Upper lobe of left lung (tissue), 6 donors: ENCODE measurements around the gene TLR7. TPM values are rescaled to one million over a fixed set of nuclear protein-coding genes. Genes with fewer than 3 reads are reported as not detected.

Source experiments
- ATAC-seq, 2 donors: fragments of 200-7000 bp; cut with Tn5 transposase; one replicate each; pipeline ENCODE4 v1.9.1; 2022; ENCODE audit warnings: mild to moderate bottlenecking in 2 of 2, moderate library complexity in 2 of 2; ENCODE audit not compliant: low FRiP score in 2 of 2
- DNase-seq, 2 donors: peaks; one replicate each; pipeline ENCODE4 v3.0.0-alpha.2; 2019 to 2020
- H3K27ac ChIP-seq, 4 donors: fragments of 200-600 bp; sonication (generic); one replicate each; pipeline ENCODE4 v1.5.1; 2016 to 2019
- H3K27me3 ChIP-seq, 4 donors: fragments of 200-600 bp; sonication (generic); one replicate each; pipeline ENCODE4 v1.5.1; 2017 to 2019
- H3K36me3 ChIP-seq, 4 donors: fragments of 200-600 bp; sonication (generic); one replicate each; pipeline ENCODE4 v1.5.1; 2016 to 2019
- H3K4me1 ChIP-seq, 4 donors: fragments of 200-600 bp; sonication (generic); one replicate each; pipeline ENCODE4 v1.5.1; 2018 to 2019
- H3K4me3 ChIP-seq, 4 donors: fragments of 200-600 bp; sonication (generic); one replicate each; pipeline ENCODE4 v1.5.1; 2017 to 2019; ENCODE audit warnings: mild to moderate bottlenecking in 2 of 4, moderate library complexity in 1 of 4
- H3K9me3 ChIP-seq, 4 donors: fragments of 200-600 bp; sonication (generic); one replicate each; pipeline ENCODE4 v1.5.1; 2018 to 2019
- EP300 ChIP-seq, 4 donors: sonication (generic); formaldehyde crosslinking; IDR thresholded peaks; one replicate each; pipeline ENCODE4 v1.5.1; 2017; ENCODE audit warnings: antibody characterized with exemption in 4 of 4, control low read depth in 2 of 4
- POLR2A ChIP-seq, 4 donors: fragments of 450-650 bp; IDR thresholded peaks; one replicate each; pipeline ENCODE4 v1.5.1; 2016 to 2017; ENCODE audit warnings: antibody characterized with exemption in 4 of 4, mild to moderate bottlenecking in 2 of 4
- POLR2AphosphoS5 ChIP-seq, 2 donors: sonication (generic); formaldehyde crosslinking; IDR thresholded peaks; one replicate each; pipeline ENCODE4 v1.5.1; 2017; ENCODE audit warnings: antibody characterized with exemption in 2 of 2
- WGBS, 2 donors: methylation state at CpG; one replicate each; pipeline ENCODE4 v1.1.5; 2017 to 2018; 5-methylcytosine and 5-hydroxymethylcytosine counted together
- total RNA-seq, 6 donors: library from RNA; depleted of rRNA in 4 of 6; stranded (reverse); fragments of >200 nt in 4 of 6; gene quantifications; one replicate each; pipeline versions ENCODE4 v1.1.0 to v1.2.1, GENCODE V29; 2016 to 2021
- TF ChIP-seq, protein P1 (sequence below), 6 experiments: fragments of 450-650 bp in 4 of 6; fragments of 200-600 bp in 2 of 6; sonication (generic) in 2 of 6; IDR thresholded peaks; one replicate each; pipeline ENCODE4 v1.5.1; 2016 to 2019; ENCODE audit warnings: antibody characterized with exemption in 6 of 6
- donor health status: DM: no; HTN: no; CAD: no; lungs with moderate emphysema.
- donor health status: DM: no; HTN: yes; CAD: no; lungs with severe emphysema.

The TLR7 gene
- total RNA-seq, 6 donors from 2014 or later, result 0.67 to 5.5 (median 1.6) TPM

DNA sequence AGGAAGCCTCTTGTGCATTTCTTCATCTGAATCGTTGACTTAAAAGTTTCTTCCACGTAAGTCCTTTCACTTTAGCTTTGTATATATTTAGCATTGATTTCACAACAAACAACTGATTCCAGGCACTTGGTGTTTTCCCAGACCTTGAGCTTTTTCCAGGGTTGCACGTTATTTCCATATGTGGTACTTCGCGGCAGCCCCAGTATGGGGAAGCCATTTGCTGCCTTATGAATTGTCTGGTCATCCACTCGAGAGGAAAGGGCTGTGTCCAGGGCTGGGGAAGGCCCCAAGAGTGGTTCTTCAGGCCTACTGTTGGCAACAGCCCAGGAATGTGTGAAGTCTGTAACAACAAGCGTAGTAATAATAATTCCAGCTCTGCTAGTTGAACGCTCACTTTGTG is 36.8 kb downstream of the TLR7 start:
- Histone ChIP-seq H3K4me3 (no peak overlapping the region), H3K4me1 (peaks cover 0 to 7% (median 3%) of the 10 kb centered on the region in 4 donors), H3K36me3 (no peaks in the 10 kb centered on the region), H3K27me3 (no peaks in the 10 kb centered on the region), H3K27ac (no peak overlapping the region), H3K9me3 (no peaks in the 10 kb centered on the region)
- DNase-seq (no peak), ATAC-seq (no peak)
- WGBS, 2 donors, result 40 to 64% methylated on average over 7 to 8 of the region's 8 CpGs
- TF ChIP-seq POLR2A (IDR thresholded peaks at IDR 0.05), result no peak
- TF ChIP-seq, protein P1, sequence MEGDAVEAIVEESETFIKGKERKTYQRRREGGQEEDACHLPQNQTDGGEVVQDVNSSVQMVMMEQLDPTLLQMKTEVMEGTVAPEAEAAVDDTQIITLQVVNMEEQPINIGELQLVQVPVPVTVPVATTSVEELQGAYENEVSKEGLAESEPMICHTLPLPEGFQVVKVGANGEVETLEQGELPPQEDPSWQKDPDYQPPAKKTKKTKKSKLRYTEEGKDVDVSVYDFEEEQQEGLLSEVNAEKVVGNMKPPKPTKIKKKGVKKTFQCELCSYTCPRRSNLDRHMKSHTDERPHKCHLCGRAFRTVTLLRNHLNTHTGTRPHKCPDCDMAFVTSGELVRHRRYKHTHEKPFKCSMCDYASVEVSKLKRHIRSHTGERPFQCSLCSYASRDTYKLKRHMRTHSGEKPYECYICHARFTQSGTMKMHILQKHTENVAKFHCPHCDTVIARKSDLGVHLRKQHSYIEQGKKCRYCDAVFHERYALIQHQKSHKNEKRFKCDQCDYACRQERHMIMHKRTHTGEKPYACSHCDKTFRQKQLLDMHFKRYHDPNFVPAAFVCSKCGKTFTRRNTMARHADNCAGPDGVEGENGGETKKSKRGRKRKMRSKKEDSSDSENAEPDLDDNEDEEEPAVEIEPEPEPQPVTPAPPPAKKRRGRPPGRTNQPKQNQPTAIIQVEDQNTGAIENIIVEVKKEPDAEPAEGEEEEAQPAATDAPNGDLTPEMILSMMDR (IDR thresholded peaks at IDR 0.05), result no peak
- TF ChIP-seq POLR2AphosphoS5 (IDR thresholded peaks at IDR 0.05), result no peak
- TF ChIP-seq EP300 (IDR thresholded peaks at IDR 0.05), result no peak

DNA sequence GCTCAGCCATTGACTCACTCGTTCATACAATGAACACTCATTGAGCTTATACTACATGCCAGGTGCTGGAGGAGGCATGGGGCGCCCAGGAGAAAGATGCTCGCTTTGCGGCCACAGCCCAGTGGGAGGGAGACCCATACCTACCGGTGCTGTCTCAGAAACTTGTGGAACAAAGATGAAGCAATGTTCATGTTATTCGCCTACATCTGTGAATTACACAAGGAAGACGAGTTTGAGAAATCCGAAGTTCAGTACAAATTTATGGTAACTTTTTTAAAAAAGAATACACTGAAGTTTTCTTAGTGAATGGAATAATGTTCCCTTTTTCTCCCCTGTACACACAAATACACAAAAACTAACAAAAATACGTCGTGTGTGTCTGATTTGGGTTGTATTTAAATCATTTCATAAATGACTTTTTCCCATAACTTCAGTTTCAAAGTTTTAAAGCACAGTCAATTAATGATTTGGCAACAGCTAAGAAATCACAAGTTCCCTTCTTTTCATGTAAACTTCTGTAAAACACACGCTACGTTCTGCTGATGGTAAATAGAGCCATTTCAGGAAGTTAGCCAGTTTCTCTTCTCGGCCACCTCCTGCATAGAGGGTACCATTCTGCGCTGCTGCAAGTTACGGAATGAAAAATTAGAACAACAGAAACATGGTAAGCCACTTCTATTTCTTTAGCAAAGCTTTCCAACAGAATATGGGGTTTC is 39.3 kb downstream of the TLR7 start, which contains the start of gene TLR8:
Gene TLR8, plus strand, starts transcription at position 575 of the 716 bp plus-strand sequence. Its CDS starts 87 bp downstream, at position 662.
- ATAC-seq, result peak in 1 of 2 donors; percentile 55
- Histone ChIP-seq H3K4me3 (peak within 1 kb of the TSS in 1 of 4 donors; percentile 33), H3K4me1 (peaks cover 0 to 7% (median 3%) of the 10 kb centered on the region in 4 donors), H3K27ac (peak within 1 kb of the TSS; percentile 20 to 65 (median 25)), H3K9me3 (no peaks in the 10 kb centered on the region), H3K36me3 (no peaks in the 10 kb centered on the region), H3K27me3 (no peaks in the 10 kb centered on the region)
- WGBS, 2 donors, result 72 to 82% methylated on average over 15 of the region's 15 CpGs
- no peak for DNase-seq
- TF ChIP-seq EP300 (IDR thresholded peaks at IDR 0.05), result no peak
- TF ChIP-seq POLR2A (IDR thresholded peaks at IDR 0.05), result peak in 1 of 4 donors; percentile 41
- no peak for TF ChIP-seq POLR2AphosphoS5 (IDR thresholded peaks at IDR 0.05)

DNA sequence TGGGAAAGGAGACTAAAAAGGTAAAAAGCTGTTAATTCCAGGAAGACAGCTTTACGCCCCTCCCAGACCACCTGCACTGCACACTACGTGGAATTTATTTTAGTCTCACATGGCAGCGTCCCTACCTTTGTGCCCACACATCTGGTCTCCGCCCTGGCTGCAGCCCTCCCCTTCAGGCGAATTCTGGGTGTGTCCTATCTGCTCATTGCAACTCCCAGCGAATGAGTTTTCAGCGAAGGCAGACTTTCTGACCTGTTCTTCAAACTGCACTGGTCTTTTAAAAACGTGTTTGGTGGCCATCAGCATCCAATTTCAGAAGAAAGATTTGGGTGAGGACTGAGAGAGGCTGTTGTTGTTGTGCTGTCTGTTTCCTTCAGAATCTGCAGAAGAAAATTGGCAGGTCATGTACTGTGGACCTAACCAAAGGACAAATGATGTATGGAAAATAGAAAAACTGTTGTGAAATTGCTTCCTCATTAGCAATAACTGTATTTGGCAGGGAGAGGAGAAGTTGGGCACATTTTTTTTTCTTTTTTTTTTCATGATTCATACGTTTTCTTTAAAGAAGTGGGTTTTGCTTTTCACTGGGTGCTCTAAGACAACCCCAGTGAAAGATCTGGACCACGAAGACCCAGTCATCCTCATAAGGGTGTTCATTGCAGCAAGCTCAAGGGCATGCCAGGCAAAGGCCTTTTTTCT is 43.7 kb downstream of the TLR7 start:
- 51 to 61% methylated on average over 10 of the region's 10 CpGs for WGBS, 2 donors
- Histone ChIP-seq H3K9me3 (no peaks in the 10 kb centered on the region), H3K4me3 (peak overlapping the region in 1 of 4 donors; percentile 16), H3K36me3 (no peaks in the 10 kb centered on the region), H3K27ac (peak overlapping the region in 1 of 4 donors; percentile 52), H3K4me1 (no peaks in the 10 kb centered on the region), H3K27me3 (no peaks in the 10 kb centered on the region)
- DNase-seq (no peak), ATAC-seq (no peak)
- TF ChIP-seq POLR2A (IDR thresholded peaks at IDR 0.05) (no peak), POLR2AphosphoS5 (IDR thresholded peaks at IDR 0.05) (no peak), EP300 (IDR thresholded peaks at IDR 0.05) (no peak)
- TF ChIP-seq, protein P1 (IDR thresholded peaks at IDR 0.05), result no peak

DNA sequence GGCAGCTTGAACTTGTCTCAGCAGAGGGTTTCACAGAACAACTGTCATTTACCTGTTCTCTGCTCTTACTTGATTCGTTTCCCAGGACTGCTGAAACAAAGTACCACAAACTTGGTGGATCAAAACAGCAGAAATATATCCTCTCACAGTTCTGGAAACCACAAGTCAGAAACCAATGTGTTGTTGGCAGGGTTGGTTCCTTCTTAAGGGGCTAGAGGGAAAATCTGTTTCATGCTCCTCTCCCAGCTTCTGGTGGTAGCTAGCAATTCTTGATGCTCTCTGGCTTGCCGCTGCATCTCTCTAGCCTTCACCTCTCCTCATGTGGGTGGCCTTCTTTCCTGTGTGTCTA is 44.2 kb downstream of the TLR7 start:
- TF ChIP-seq, protein P1 (IDR thresholded peaks at IDR 0.05), result no peak
- TF ChIP-seq EP300 (IDR thresholded peaks at IDR 0.05) (no peak), POLR2AphosphoS5 (IDR thresholded peaks at IDR 0.05) (no peak), POLR2A (IDR thresholded peaks at IDR 0.05) (no peak)
- H3K27ac ChIP-seq, result peak overlapping the region in 1 of 4 donors; percentile 52
- no peaks in the 10 kb centered on the region for H3K9me3 ChIP-seq
- no peaks in the 10 kb centered on the region for H3K36me3 ChIP-seq
- no peaks in the 10 kb centered on the region for H3K27me3 ChIP-seq
- H3K4me1 ChIP-seq, result no peaks in the 10 kb centered on the region
- ATAC-seq (no peak), DNase-seq (no peak)
- no peak overlapping the region for H3K4me3 ChIP-seq
- 46 to 74% methylated on average over 2 of the region's 2 CpGs for WGBS, 2 donors

DNA sequence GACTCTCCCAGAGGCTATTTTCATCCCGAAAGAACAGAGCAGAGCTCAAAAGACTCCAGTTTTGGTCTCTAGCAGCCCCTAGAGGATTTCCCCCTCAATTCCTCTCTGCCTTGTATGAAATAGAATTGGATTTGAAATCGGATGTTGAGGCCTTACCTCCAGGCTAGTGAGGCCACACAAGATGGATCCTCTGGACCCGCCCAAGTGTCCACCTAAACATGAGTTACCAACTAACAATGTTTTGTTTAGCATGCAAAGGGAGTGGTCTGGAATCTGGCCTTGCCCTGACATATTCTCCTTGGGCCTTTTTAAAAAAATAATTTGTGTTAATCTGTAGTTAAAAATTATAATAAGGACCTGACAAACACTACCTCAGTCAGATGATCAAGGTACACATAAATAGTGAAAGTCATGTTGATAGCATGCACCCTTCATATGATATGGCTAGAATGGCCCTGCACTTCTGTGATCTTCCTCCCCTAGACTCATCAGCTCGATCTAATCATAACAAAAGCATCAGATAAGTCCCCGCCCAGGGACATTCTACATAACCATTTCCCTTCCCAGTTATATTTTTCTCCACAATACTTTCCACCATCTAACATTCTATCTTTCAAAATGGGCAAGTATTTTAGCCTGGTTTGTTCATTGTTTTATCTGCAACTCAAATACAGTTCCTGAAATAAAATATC is 46.1 kb downstream of the TLR7 start:
- TF ChIP-seq, protein P1 (IDR thresholded peaks at IDR 0.05), result no peak
- H3K27ac ChIP-seq, result no peak overlapping the region
- no peaks in the 10 kb centered on the region for H3K27me3 ChIP-seq
- DNase-seq, result no peak
- no peak for ATAC-seq
- no peaks in the 10 kb centered on the region for H3K4me1 ChIP-seq
- no peaks in the 10 kb centered on the region for H3K9me3 ChIP-seq
- 69 to 90% methylated on average over 5 of the region's 5 CpGs for WGBS, 2 donors
- no peaks in the 10 kb centered on the region for H3K36me3 ChIP-seq
- H3K4me3 ChIP-seq, result no peak overlapping the region
